HepG2 (cell line): ENCODE data around the gene FN1.

Source experiments
- CTCF ChIP-seq: sonication (generic); formaldehyde crosslinking; IDR thresholded peaks from 2 replicates; pipeline ENCODE4 v1.5.0; 2020; ENCODE audit warnings: mild to moderate bottlenecking, missing genetic modification reagents, moderate library complexity
- ZNF543 ChIP-seq: sonication (generic); formaldehyde crosslinking; IDR thresholded peaks from 2 replicates; pipeline ENCODE4 v1.4.0; 2020; ENCODE audit warnings: mild to moderate bottlenecking, missing genetic modification reagents

- TF ChIP-seq CTCF (CRISPR knock-in tag) (no peak), ZNF543 (CRISPR knock-in tag) (no peak)
Measured at GRCh38 chr2:215361876-215362561, 73.8 kb downstream of the FN1 start.
